K562 (cell line): ENCODE measurements around the gene SNRNP70. TPM values are rescaled to one million over a fixed set of nuclear protein-coding genes. Genes with fewer than 3 reads are reported as not detected.

Experiments
- BACH1 ChIP-seq: fragments of 200-800 bp; sonication (Bioruptor generic); IDR thresholded peaks from 2 replicates; pipeline ENCODE4 v1.6.1; 2016; ENCODE audit warnings: missing genetic modification characterization, missing compliant biosample characterization
- CBFB ChIP-seq: sonication (generic); formaldehyde crosslinking; IDR thresholded peaks from 2 replicates; pipeline ENCODE4 v1.4.0; 2020; ENCODE audit warnings: mild to moderate bottlenecking, missing genetic modification reagents
- CHD2 ChIP-seq: IDR thresholded peaks from 2 replicates; pipeline ENCODE4 v1.6.1; 2011; ENCODE audit warnings: low read depth, low read length
- CSDE1 ChIP-seq, 2 experiments: fragments of 450-650 bp; IDR thresholded peaks; 2 replicates each; pipeline ENCODE4 v1.6.1; 2016; ENCODE audit warnings: mild to moderate bottlenecking in 1 of 2
- FOXO4 ChIP-seq: fragments of 450-650 bp; formaldehyde crosslinking; IDR thresholded peaks from 2 replicates; pipeline ENCODE4 v1.4.0; 2020; ENCODE audit warnings: mild to moderate bottlenecking, moderate library complexity
- MITF ChIP-seq: IDR thresholded peaks from 2 replicates; pipeline ENCODE4 v1.6.1; 2014; ENCODE audit warnings: antibody characterized with exemption
- NFXL1 ChIP-seq: fragments of 450-650 bp; formaldehyde crosslinking; IDR thresholded peaks from 2 replicates; pipeline ENCODE4 v1.4.0; 2021; ENCODE audit warnings: mild to moderate bottlenecking
- PTBP1 ChIP-seq: fragments of 200-400 bp; formaldehyde crosslinking; IDR thresholded peaks from 2 replicates; pipeline ENCODE4 v1.6.1; 2017; ENCODE audit warnings: low read depth, low read length
- SP2 ChIP-seq: IDR thresholded peaks from 2 replicates; pipeline ENCODE4 v1.6.1; 2011; ENCODE audit warnings: mild to moderate bottlenecking, low read depth, low read length, moderate library complexity; ENCODE audit not compliant: poor library complexity, severe bottlenecking; ENCODE audit errors: extremely low read depth
- ZBTB49 ChIP-seq: sonication (generic); formaldehyde crosslinking; IDR thresholded peaks from 2 replicates; pipeline ENCODE4 v1.8.0; 2022; ENCODE audit warnings: missing genetic modification reagents, mild to moderate bottlenecking, borderline replicate concordance
- ZHX1 ChIP-seq: fragments of 150-350 bp; conservative IDR thresholded peaks from 2 replicates; pipeline ENCODE4 v1.6.1; 2014; ENCODE audit warnings: low read length
- ZKSCAN8 ChIP-seq: fragments of 200-800 bp; sonication (Bioruptor generic); IDR thresholded peaks from 2 replicates; pipeline ENCODE4 v1.6.1; 2016; ENCODE audit warnings: missing genetic modification characterization, missing compliant biosample characterization
- ZNF12 ChIP-seq: sonication (generic); formaldehyde crosslinking; IDR thresholded peaks from 2 replicates; pipeline ENCODE4 v1.4.0; 2020; ENCODE audit warnings: mild to moderate bottlenecking, missing genetic modification reagents
- ZNF121 ChIP-seq: sonication (generic); formaldehyde crosslinking; conservative IDR thresholded peaks from 2 replicates; pipeline ENCODE4 v1.8.0; 2022; ENCODE audit warnings: missing genetic modification reagents
- ZNF384 ChIP-seq: IDR thresholded peaks from 2 replicates; pipeline ENCODE4 v1.6.1; 2012; ENCODE audit warnings: low read depth, low read length, improper control_type of control experiment
- ZNF395 ChIP-seq: fragments of 200-800 bp; sonication (Bioruptor generic); IDR thresholded peaks from 2 replicates; pipeline ENCODE4 v1.6.1; 2017; ENCODE audit warnings: missing genetic modification characterization, missing compliant biosample characterization
- ZNF551 ChIP-seq: fragments of 250-450 bp; sonication (Bioruptor Pico); IDR thresholded peaks from 2 replicates; pipeline ENCODE4 v1.5.0; 2021; ENCODE audit warnings: mild to moderate bottlenecking, moderate library complexity
- ZNF707 ChIP-seq: fragments of 250-450 bp; sonication (Bioruptor Pico); conservative IDR thresholded peaks from 2 replicates; pipeline ENCODE4 v1.8.0; 2022; ENCODE audit warnings: inconsistent platforms, mild to moderate bottlenecking, moderate library complexity
- polyA plus RNA-seq, 8 experiments: library from polyadenylated mRNA; depleted of rRNA in 4 of 8; stranded (reverse) in 5 of 8; unstranded in 3 of 8; fragments of >200 nt; fragmentation: Nextera tagmentation in 2 of 8; fragmentation: Illumina TruSeq in 1 of 8; extraction: Ambion mirVana in 2 of 8; extraction: Trizol in 1 of 8; gene quantifications; 2 replicates each; pipeline versions ENCODE4 v1.2.1 to v1.2.3, GENCODE V29; 2011 to 2014; ENCODE audit warnings: inconsistent platforms in 1 of 8, missing spikeins in 1 of 8
- total RNA-seq, 7 experiments: library from RNA; depleted of rRNA in 6 of 7; stranded (reverse); fragments of >200 nt in 6 of 7; fragmentation: Illumina TruSeq in 2 of 7; extraction: Trizol in 2 of 7; gene quantifications; 2 replicates each; pipeline versions ENCODE4 v1.2.1 to v1.2.3, GENCODE V29; 2011 to 2021; ENCODE audit warnings: low replicate concordance in 1 of 7

Gene SNRNP70
- total and polyA plus RNA-seq, 9 of the 15 experiments (the other 6 are each of a cell fraction or from before 2014, with no cell fraction given), result 2.8 to 496 (median 136) TPM

- TF ChIP-seq FOXO4 (no peak), CHD2 (no peak), MITF (no peak), PTBP1 (no peak), ZNF12 (CRISPR knock-in tag) (no peak), NFXL1 (CRISPR knock-in tag) (no peak), ZNF707 (CRISPR knock-in tag) (no peak), ZNF551 (no peak), CSDE1 (IDR thresholded peaks at IDR 0.05) (no peak), ZNF395 (0 out of 2 replicates have a peak, but pooled peaks have one; percentile 1), ZNF121 (CRISPR knock-in tag) (no peak), SP2 (no peak), BACH1 (tag) (no peak), ZKSCAN8 (CRISPR knock-in tag) (no peak), ZHX1 (no peak), ZBTB49 (0 out of 2 replicates have a peak, but pooled peaks have one; percentile 16), CBFB (CRISPR knock-in tag) (no peak), ZNF384 (no peak)
Measured at GRCh38 chr19:49119411-49120324, 34.4 kb downstream of the SNRNP70 start, which contains the start of gene PPFIA3 (continued).
